Adrenal gland (tissue), 12 donors: ENCODE data around the gene CGN. TPM values are rescaled to one million over a fixed set of nuclear protein-coding genes. Genes with fewer than 3 reads are reported as not detected.

Experiments used
- DNase-seq, 7 donors: peaks; one replicate each; pipeline ENCODE4 v3.0.0-alpha.2; 2019 to 2020
- H3K27ac ChIP-seq, 5 donors: fragments of 200-600 bp; sonication (generic) in 4 of 5; 1 replicate in 3 of 5; 2 replicates in 2 of 5; pipeline versions ENCODE4 v1.5.1 to v1.8.0; 2016 to 2020; ENCODE audit warnings: mild to moderate bottlenecking in 1 of 5
- H3K27me3 ChIP-seq: fragments of 200-600 bp; 2 replicates; pipeline ENCODE4 v1.8.0; 2021
- H3K36me3 ChIP-seq, 2 donors: fragments of 200-600 bp; replicated peaks in 1 of 2; 1 replicate in 1 of 2; 2 replicates in 1 of 2; pipeline versions ENCODE4 v1.5.1 to v1.8.0; 2018 to 2022
- H3K4me1 ChIP-seq, 2 donors: fragments of 200-600 bp; replicated peaks in 1 of 2; 1 replicate in 1 of 2; 2 replicates in 1 of 2; pipeline versions ENCODE4 v1.5.1 to v1.8.0; 2018 to 2021
- H3K4me3 ChIP-seq, 4 donors: fragments of 200-600 bp; sonication (generic) in 3 of 4; one replicate each; pipeline ENCODE4 v1.5.1; 2016 to 2018
- H3K9me3 ChIP-seq, 3 donors: fragments of 200-600 bp; sonication (generic) in 1 of 3; replicated peaks in 1 of 3; 1 replicate in 2 of 3; 2 replicates in 1 of 3; pipeline versions ENCODE4 v1.5.1 to v1.8.0; 2016 to 2021
- POLR2A ChIP-seq, 2 donors: fragments of 450-650 bp; IDR thresholded peaks; one replicate each; pipeline ENCODE4 v1.6.1; 2017; ENCODE audit warnings: antibody characterized with exemption in 2 of 2, mild to moderate bottlenecking in 2 of 2, moderate library complexity in 1 of 2
- WGBS, 4 donors: extraction: QIAGEN DNeasy Blood & Tissue Kit in 2 of 4; methylation state at CpG; one replicate each; pipeline versions ENCODE4 v1.1.5 to v1.1.7; 2013 to 2017; 5-methylcytosine and 5-hydroxymethylcytosine counted together
- intact Hi-C, 2 donors: fragments of 100-400 bp; cut with DNase I; formaldehyde crosslinking; loops; one replicate each; pipeline versions ENCODE4 v1.14.1 to v1.15.0; 2022 to 2023
- polyA plus RNA-seq, 3 donors: library from polyadenylated mRNA; stranded (reverse); fragments of 200-250 nt in 2 of 3; fragments of 350-450 nt in 1 of 3; fragmentation: Illumina TruSeq in 1 of 3; extraction: RNeasy Lipid Tissue Mini Kit (QIAGEN cat#74804) in 1 of 3; gene quantifications; one replicate each; pipeline ENCODE4 v1.2.3, GENCODE V29; 2013 to 2014
- total RNA-seq, 9 donors: library from RNA; depleted of rRNA in 4 of 9; stranded (reverse); fragments of >200 nt in 4 of 9; fragments of 120-200 nt in 1 of 9; fragmentation: NEBNext Ultra II Directional in 1 of 9; extraction: Animal tissue kit (Norgen Biotek cat#: 25700) in 1 of 9; gene quantifications; one replicate each; pipeline versions ENCODE4 v1.1.0 to v1.2.4, GENCODE V29; 2013 to 2023
- TF ChIP-seq, protein P1 (sequence below), 6 experiments: fragments of 450-650 bp in 4 of 6; fragments of 200-600 bp in 2 of 6; sonication (generic) in 1 of 6; IDR thresholded peaks; 1 replicate in 5 of 6; 2 replicates in 1 of 6; pipeline versions ENCODE4 v1.5.1 to v1.8.0; 2016 to 2021; ENCODE audit warnings: antibody characterized with exemption in 6 of 6, mild to moderate bottlenecking in 2 of 6, moderate library complexity in 1 of 6
- donor health status: healthy with polysubstance abuse.
- donor health status: Bipolar disorder and iron deficiency.
- donor health status: DM: yes; HTN: yes; CAD: no.
- donor health status: DM: no; HTN: no; CAD: no.
- donor health status: DM: no; HTN: no; CAD: no.
- donor health status: DM: yes; HTN: yes; CAD: no.

CGN gene
- total and polyA plus RNA-seq, 12 donors, result 0.06 to 5.8 (median 0.82) TPM

DNA sequence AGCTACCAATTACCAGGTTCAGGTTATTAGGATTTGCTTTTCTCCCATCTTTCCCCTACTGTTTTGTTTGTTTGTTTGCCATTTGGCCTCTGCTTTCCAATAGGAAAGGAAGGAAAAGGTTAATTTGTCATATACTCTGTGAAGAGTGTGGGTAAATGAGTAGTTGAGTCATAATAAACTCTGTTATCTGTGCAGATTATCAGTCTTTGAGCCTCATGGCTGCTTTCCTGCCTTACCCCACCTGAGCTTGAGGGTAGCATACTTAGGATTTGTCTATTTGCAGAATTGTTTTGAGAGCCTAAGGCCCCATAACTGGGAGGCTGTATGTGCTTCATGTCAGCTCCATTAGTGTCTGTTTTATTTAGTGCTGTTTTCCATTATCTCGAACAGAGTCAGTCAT, 67.8 kb downstream of the CGN start:
- 88 to 95% (median 93%) methylated on average over 1 of the region's 1 CpG for WGBS, 4 donors
- Histone ChIP-seq H3K27me3 (no peaks in the 10 kb centered on the region), H3K36me3 (peaks cover 0 to 8% of the 10 kb centered on the region in 2 donors), H3K4me1 (no peaks in the 10 kb centered on the region), H3K9me3 (no peaks in the 10 kb centered on the region), H3K4me3 (no peak overlapping the region), H3K27ac (no peak overlapping the region)
- TF ChIP-seq POLR2A (IDR thresholded peaks at IDR 0.05), result no peak
- TF ChIP-seq, protein P1, sequence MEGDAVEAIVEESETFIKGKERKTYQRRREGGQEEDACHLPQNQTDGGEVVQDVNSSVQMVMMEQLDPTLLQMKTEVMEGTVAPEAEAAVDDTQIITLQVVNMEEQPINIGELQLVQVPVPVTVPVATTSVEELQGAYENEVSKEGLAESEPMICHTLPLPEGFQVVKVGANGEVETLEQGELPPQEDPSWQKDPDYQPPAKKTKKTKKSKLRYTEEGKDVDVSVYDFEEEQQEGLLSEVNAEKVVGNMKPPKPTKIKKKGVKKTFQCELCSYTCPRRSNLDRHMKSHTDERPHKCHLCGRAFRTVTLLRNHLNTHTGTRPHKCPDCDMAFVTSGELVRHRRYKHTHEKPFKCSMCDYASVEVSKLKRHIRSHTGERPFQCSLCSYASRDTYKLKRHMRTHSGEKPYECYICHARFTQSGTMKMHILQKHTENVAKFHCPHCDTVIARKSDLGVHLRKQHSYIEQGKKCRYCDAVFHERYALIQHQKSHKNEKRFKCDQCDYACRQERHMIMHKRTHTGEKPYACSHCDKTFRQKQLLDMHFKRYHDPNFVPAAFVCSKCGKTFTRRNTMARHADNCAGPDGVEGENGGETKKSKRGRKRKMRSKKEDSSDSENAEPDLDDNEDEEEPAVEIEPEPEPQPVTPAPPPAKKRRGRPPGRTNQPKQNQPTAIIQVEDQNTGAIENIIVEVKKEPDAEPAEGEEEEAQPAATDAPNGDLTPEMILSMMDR (IDR thresholded peaks at IDR 0.05), result no peak
- DNase-seq, result no peak
- intact Hi-C loops, result no loop called here

- no peak overlapping the region for H3K4me3 ChIP-seq
- intact Hi-C loops, result no loop called here
- H3K4me1 ChIP-seq, result no peaks in the 10 kb centered on the region
- no peak for DNase-seq
- H3K27ac ChIP-seq, result no peak overlapping the region
- no peaks in the 10 kb centered on the region for H3K9me3 ChIP-seq
- WGBS, 4 donors, result 81 to 86% (median 83%) methylated on average over 7 to 8 of the region's 8 CpGs
- H3K36me3 ChIP-seq, result peaks cover 0 to 8% of the 10 kb centered on the region in 2 donors
- TF ChIP-seq, protein P1 (IDR thresholded peaks at IDR 0.05), result no peak
- no peak for TF ChIP-seq POLR2A (IDR thresholded peaks at IDR 0.05)
- no peaks in the 10 kb centered on the region for H3K27me3 ChIP-seq
Observed at GRCh38 chr1:151579436-151580225, 68.4 kb downstream of the CGN start.

- DNase-seq, result no peak
- Histone ChIP-seq H3K9me3 (no peaks in the 10 kb centered on the region), H3K27ac (no peak overlapping the region), H3K4me1 (no peaks in the 10 kb centered on the region), H3K27me3 (no peaks in the 10 kb centered on the region), H3K4me3 (no peak overlapping the region), H3K36me3 (peaks cover 0 to 8% of the 10 kb centered on the region in 2 donors)
- TF ChIP-seq, protein P1 (IDR thresholded peaks at IDR 0.05), result no peak
- no peak for TF ChIP-seq POLR2A (IDR thresholded peaks at IDR 0.05)
- intact Hi-C loops, result no loop called here
- 75 to 98% (median 80%) methylated on average over 1 to 5 of the region's 5 CpGs for WGBS, 4 donors
Observed at GRCh38 chr1:151581451-151581850, 70.3 kb downstream of the CGN start.

DNA sequence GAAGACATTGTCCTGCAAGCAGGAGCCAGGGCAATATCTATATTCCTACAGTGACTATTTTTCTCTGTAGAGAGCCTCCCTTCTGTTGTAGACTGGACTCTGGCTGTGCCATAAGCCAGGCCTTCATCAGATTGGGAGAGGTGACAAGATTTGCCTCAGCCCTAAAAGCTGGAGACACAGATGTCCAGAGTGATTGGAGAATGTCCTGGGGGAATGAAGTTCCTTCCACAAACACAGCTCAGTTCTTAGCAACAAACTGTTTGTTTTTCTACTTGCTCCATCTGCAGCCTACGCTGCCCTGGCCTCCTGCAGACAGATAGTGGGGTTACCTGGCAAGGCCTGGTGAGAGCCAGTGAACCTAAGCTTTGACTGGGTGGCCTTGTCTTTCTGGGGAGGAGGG, 70.7 kb downstream of the CGN start:
- Histone ChIP-seq H3K9me3 (no peaks in the 10 kb centered on the region), H3K27ac (no peak overlapping the region), H3K4me1 (no peaks in the 10 kb centered on the region), H3K27me3 (no peaks in the 10 kb centered on the region), H3K4me3 (no peak overlapping the region), H3K36me3 (peaks cover 0 to 8% of the 10 kb centered on the region in 2 donors)
- intact Hi-C loops, result no loop called here
- WGBS, 4 donors, result 81 to 100% (median 87%) methylated on average over 1 of the region's 1 CpG
- TF ChIP-seq POLR2A (IDR thresholded peaks at IDR 0.05), result no peak
- TF ChIP-seq, protein P1 (IDR thresholded peaks at IDR 0.05), result no peak
- no peak for DNase-seq
